Natural killer cell treated with Interleukin-12 subunit alpha and Interleukin-12 subunit beta and Interleukin-15 and Interleukin-18, amount 100 ng/mL, for 72 hours (primary cell): ENCODE data around the gene SEMA7A. TPM values are rescaled to one million over a fixed set of nuclear protein-coding genes. Genes with fewer than 3 reads are reported as not detected.

ENCODE experiments used
- ATAC-seq, 2 donors: fragments of 150-1000 bp; cut with Tn5 transposase in 1 of 2; sonication (Bioruptor Pico), chemical (Tn5 transposase) in 1 of 2; 2 replicates each; pipeline ENCODE4 v1.10.0; 2021
- DNase-seq: peaks from one replicate; pipeline ENCODE4 v3.0.0; 2022; ENCODE audit warnings: low spot score
- H3K27ac Mint-ChIP-seq, 2 donors: 1 replicate in 1 of 2; 2 replicates in 1 of 2; pipeline ENCODE4 v1.8.0; 2022; ENCODE audit warnings: mixed read lengths in 2 of 2, mild to moderate bottlenecking in 1 of 2, moderate library complexity in 1 of 2
- H3K27me3 Mint-ChIP-seq, 2 donors: 1 replicate in 1 of 2; 2 replicates in 1 of 2; pipeline ENCODE4 v1.8.0; 2022; ENCODE audit warnings: mixed read lengths in 2 of 2
- H3K36me3 Mint-ChIP-seq: one replicate; pipeline ENCODE4 v1.8.0; 2022; ENCODE audit warnings: mixed read lengths
- H3K4me1 Mint-ChIP-seq, 2 donors: 1 replicate in 1 of 2; 2 replicates in 1 of 2; pipeline ENCODE4 v1.8.0; 2022; ENCODE audit warnings: low read depth in 2 of 2, mixed read lengths in 2 of 2, mild to moderate bottlenecking in 1 of 2
- H3K4me3 Mint-ChIP-seq: one replicate; pipeline ENCODE4 v1.8.0; 2022; ENCODE audit warnings: mixed read lengths
- H3K9me3 Mint-ChIP-seq: 2 replicates; pipeline ENCODE4 v1.8.0; 2022; ENCODE audit warnings: mixed read lengths
- total RNA-seq, 2 donors: library from RNA; stranded (reverse); gene quantifications; one replicate each; pipeline ENCODE4 v1.2.3, GENCODE V29; 2022

The SEMA7A gene
- total RNA-seq, 2 donors from 2014 or later, result 32.1 to 40.8 TPM

DNA sequence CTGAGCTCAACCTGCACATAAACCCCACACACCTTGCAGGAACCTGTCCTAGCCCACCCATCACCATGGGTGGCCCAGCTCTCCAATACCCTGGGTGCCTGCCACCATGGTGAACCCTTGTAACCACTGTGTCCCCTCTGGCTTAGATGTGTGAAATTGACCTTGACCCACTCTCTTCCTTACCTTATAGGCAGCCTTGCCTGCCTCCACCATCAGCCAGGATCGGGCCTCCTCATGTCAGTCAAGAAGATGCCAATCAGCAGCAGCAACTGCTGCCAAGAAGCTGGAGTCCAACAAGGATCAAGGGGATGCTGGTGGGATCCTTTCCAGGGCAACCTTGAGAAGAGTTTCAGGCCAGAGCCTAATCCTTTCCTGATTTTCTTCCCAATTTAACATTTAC is 57.5 kb downstream of the SEMA7A start:
- H3K4me1 Mint-ChIP-seq, result peaks cover 14 to 20% of the 10 kb centered on the region in 2 donors
- H3K27ac Mint-ChIP-seq, result peak overlapping the region in 1 of 2 donors; percentile 28
- H3K27me3 Mint-ChIP-seq, result peaks cover 3 to 7% of the 10 kb centered on the region in 2 donors
- DNase-seq, result peak; percentile 6
- H3K4me3 Mint-ChIP-seq, result no peak overlapping the region
- H3K9me3 Mint-ChIP-seq, result no peaks in the 10 kb centered on the region
- ATAC-seq, result no peak
- no peaks in the 10 kb centered on the region for H3K36me3 Mint-ChIP-seq

DNA sequence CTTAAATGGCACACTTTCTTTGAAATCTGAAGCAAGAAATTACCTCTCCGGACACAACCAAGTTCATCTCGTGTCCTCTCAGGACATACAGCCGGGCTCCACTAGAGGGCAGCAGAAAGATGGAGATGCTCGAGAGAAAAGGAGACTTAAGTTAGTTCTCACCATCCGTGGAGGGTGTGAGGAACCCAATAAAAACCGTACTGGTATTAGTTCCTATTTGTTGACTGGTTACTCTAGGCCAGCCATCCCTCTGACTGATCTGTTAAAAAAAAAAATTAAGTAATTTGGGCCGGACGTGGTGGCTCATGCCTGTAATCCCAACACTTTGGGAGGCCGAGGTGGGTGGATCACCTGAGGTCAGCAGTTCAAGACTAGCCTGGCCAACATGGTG is 58.5 kb downstream of the SEMA7A start:
- peak; percentile 87 for DNase-seq
- no peaks in the 10 kb centered on the region for H3K36me3 Mint-ChIP-seq
- peak overlapping the region in 1 of 2 donors; percentile 28 for H3K27ac Mint-ChIP-seq
- peaks cover 14 to 20% of the 10 kb centered on the region in 2 donors for H3K4me1 Mint-ChIP-seq
- peak overlapping the region; percentile 83 for H3K4me3 Mint-ChIP-seq
- H3K9me3 Mint-ChIP-seq, result no peaks in the 10 kb centered on the region
- H3K27me3 Mint-ChIP-seq, result peaks cover 4 to 10% of the 10 kb centered on the region in 2 donors
- peak; percentile 39 to 50 for ATAC-seq

DNA sequence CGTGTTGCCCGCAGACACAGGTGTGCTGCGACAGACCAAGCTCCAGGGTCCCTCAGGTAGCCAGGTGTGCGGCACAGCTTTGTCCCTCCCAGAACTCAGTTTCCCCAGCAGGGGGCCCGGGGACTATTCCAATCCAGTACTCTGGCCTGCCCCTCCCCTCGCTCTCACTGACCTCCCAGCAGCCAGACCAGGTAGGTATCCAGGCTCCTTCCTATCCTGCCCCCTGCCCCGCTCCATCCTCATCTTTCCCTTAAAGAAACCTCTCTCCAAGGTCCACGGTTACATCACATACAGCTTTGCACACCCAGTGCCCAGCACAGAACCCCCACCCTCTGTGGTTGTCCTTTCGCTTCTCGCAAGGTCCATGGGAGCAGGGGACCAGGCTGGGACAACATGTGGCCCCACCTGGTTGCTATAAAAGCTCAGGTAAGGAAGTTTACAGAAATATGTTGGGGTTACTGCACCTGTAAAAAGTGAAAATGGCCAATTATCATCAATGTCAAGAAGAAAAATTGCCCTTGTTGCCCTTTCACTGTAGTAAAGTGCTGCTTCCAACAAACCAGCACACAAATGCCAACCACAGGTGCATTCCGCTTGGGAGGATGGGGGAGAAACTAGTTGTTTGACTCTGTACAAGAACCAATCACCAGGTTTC is 59.0 kb downstream of the SEMA7A start:
- peak overlapping the region in 1 of 2 donors; percentile 28 for H3K27ac Mint-ChIP-seq
- DNase-seq (no peak), ATAC-seq (no peak)
- H3K27me3 Mint-ChIP-seq, result peaks cover 6 to 15% of the 10 kb centered on the region in 2 donors
- no peaks in the 10 kb centered on the region for H3K9me3 Mint-ChIP-seq
- H3K36me3 Mint-ChIP-seq, result no peaks in the 10 kb centered on the region
- H3K4me1 Mint-ChIP-seq, result peaks cover 14 to 20% of the 10 kb centered on the region in 2 donors
- peak overlapping the region; percentile 83 for H3K4me3 Mint-ChIP-seq

DNA sequence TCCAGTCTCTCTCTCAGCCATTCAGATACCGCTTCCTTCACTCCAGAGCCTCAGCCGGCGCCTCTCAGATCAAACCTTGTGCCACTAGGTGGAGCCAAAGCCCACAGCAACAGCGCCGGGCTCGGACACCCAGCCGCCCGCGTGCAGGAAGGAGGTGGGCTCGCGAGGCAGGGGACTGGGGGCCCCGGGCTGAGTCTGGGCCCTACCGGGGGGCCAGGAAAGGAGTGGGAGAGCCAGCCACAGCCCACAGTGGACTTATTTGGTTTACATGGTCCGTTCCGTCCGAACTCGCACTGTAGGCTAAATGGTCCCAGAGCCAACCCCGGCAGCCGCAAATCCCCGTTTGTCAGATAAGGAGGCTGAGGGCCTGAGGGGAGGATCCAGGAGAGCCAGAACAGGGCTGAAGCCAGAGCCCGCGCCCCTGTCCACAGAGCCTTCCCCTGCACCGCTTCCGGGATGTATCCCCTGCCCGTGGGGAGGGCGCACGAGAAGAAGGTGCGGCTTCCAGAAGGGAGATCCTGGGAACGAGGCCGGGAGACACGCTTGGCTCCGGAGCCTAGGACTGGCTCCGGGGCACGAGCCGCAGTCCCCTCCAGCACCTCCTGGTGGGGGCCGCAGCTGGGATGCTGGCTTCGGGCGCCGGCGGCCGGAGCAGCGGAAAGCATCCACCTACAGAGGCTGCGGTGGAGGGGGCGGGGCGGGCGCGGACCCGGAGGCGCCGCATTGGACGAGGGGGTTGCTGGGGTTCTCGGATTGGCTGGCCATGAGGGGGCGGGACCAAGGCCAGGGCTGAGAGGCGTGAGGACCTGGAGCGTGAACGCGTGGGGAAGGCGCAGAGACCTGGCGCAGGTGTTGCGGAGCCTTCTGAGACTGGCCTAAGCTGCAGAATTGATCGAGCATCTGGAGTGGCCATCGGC is 59.8 kb downstream of the SEMA7A start:
- ATAC-seq, result peak; percentile 98
- peaks cover 14 to 20% of the 10 kb centered on the region in 2 donors for H3K4me1 Mint-ChIP-seq
- no peaks in the 10 kb centered on the region for H3K9me3 Mint-ChIP-seq
- peak overlapping the region; percentile 83 for H3K4me3 Mint-ChIP-seq
- peak overlapping the region in 1 of 2 donors; percentile 54 for H3K27ac Mint-ChIP-seq
- no peaks in the 10 kb centered on the region for H3K36me3 Mint-ChIP-seq
- DNase-seq, result peak; percentile 94
- H3K27me3 Mint-ChIP-seq, result peaks cover 6 to 15% of the 10 kb centered on the region in 2 donors

DNA sequence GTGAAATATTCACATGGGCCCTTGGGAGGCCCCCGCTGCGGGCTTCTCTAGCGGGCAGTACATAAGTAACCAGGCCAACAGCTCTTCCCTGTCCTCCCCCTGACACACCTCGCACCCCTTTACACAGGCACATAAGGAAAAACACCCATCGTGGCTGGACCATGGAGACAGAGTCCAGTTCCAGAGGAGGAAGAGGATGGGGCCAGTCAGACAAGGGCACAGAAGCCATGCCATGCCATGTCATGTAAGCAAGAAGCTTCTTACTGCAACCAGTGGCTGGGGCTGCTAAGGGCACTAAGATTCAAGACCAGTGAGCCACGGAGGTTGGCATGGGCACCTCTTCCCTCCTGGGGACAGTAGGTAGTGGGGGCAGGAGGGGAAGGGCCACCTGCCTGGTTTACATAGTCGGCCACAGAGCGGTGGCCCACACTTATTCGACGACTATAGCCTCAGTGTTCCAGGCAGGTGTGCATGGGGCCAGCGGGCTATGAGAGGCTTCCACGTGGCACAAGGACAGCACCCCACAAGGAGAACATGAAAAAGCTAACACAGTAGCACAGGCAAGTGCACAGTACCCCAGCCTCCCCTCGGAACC is 60.6 kb downstream of the SEMA7A start:
- H3K27me3 Mint-ChIP-seq, result peaks cover 6 to 15% of the 10 kb centered on the region in 2 donors
- peak overlapping the region in 1 of 2 donors; percentile 54 for H3K27ac Mint-ChIP-seq
- peak overlapping the region; percentile 83 for H3K4me3 Mint-ChIP-seq
- ATAC-seq (no peak), DNase-seq (peak; percentile 22)
- no peaks in the 10 kb centered on the region for H3K9me3 Mint-ChIP-seq
- no peaks in the 10 kb centered on the region for H3K36me3 Mint-ChIP-seq
- H3K4me1 Mint-ChIP-seq, result peaks cover 14 to 20% of the 10 kb centered on the region in 2 donors

DNA sequence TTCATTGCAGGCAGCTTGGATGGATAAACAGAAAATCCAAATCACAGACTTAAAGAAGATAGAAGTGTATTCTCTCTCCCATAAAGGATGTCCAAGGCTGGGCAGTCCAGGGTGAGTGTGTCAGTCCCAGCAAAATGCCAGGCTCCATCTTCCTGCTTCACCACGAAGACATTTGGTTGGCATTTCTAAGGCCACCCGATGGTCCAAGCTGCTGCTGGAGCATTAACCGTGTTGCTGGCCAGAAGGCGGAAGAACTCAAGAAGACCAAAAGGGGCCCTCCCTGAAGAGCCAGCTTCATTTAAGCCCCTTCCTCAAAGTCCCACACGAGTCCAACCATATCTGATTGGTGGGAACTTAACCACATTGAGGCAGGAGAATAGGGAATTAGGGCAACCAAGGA is 63.3 kb downstream of the SEMA7A start:
- DNase-seq (no peak), ATAC-seq (no peak)
- H3K27me3 Mint-ChIP-seq, result peaks cover 7 to 15% of the 10 kb centered on the region in 2 donors
- no peak overlapping the region for H3K4me3 Mint-ChIP-seq
- H3K27ac Mint-ChIP-seq, result no peak overlapping the region
- H3K36me3 Mint-ChIP-seq, result no peaks in the 10 kb centered on the region
- no peaks in the 10 kb centered on the region for H3K9me3 Mint-ChIP-seq
- peaks cover 14 to 18% of the 10 kb centered on the region in 2 donors for H3K4me1 Mint-ChIP-seq

DNA sequence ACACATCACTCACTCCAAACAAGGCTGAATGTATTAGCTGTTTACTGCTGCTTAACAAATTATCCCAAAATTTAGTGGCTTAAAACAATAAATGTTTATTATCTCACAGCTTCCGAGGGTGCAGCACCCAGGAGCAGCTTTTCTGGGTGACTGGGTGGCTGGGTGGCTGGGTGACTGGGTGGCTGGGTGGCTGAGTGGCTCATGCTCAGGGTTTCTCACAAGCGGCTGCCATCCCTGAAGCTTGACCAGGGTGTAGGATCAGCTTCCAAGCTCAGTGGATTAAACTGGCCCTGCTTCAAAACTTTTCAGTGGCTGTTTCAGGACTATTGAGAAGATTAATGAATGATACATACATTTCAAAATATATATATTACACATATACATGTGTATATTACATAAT is 64.0 kb downstream of the SEMA7A start:
- no peaks in the 10 kb centered on the region for H3K36me3 Mint-ChIP-seq
- no peak overlapping the region for H3K27ac Mint-ChIP-seq
- no peak overlapping the region for H3K4me3 Mint-ChIP-seq
- ATAC-seq (no peak), DNase-seq (peak; percentile 31)
- H3K27me3 Mint-ChIP-seq, result peaks cover 10 to 15% of the 10 kb centered on the region in 2 donors
- H3K9me3 Mint-ChIP-seq, result no peaks in the 10 kb centered on the region
- H3K4me1 Mint-ChIP-seq, result peaks cover 9 to 11% of the 10 kb centered on the region in 2 donors

DNA sequence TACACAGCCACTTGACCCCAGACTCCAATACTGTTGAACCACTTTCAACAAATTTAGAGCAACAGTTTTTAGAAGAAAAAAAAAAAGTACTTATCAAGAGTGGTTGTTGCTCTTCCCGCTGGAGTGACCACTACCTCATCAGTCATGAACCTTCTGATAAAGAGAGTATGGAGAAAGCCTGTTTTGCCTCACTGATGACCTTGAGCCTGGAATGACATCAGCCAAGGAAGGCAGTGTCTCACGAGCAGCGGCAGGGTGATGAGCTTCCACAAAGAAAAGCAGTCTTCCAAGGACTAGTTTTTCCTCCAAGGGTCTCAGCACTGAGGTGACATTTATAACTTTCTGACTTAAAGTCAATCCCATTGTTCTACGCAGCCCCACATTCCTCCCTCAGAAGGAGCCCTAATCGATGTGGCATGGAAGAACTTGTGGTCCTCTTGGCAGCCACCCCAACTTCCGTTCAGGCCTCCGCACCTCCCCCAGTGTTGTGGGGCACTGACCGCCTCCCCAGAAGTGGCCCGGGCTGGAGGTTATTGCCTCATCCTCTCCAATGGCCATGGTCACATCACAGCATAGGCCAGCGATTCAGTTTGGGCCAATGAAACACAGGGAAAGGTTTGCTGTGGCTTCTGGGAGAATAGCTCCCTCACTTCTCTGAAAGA is 64.5 kb downstream of the SEMA7A start:
- ATAC-seq (no peak), DNase-seq (peak; percentile 38)
- Mint-ChIP-seq H3K27ac (no peak overlapping the region), H3K36me3 (no peaks in the 10 kb centered on the region), H3K4me3 (peak overlapping the region; percentile 11), H3K4me1 (peaks cover 4 to 8% of the 10 kb centered on the region in 2 donors), H3K27me3 (peaks cover 14 to 15% of the 10 kb centered on the region in 2 donors), H3K9me3 (no peaks in the 10 kb centered on the region)

DNA sequence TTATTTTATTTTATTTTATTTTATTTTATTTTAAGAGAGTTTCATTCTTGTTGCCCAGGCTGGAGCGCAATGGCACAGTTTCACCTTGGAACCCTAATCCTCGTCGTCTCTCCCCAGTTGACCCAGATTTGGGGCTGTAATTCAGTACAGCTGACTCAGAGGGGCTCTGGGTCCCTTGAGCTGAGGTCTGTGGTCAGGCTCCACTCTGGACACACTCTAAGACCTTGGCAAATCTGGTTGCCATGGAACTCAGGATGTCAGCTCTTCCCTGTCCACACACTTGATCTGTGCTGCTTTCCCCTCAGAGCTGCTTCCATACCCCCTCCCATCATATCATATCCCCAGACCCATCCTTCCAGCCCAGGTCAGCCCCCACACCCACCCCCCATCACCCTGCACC is 65.6 kb downstream of the SEMA7A start:
- Mint-ChIP-seq H3K27ac (no peak overlapping the region), H3K4me3 (no peak overlapping the region), H3K9me3 (no peaks in the 10 kb centered on the region), H3K4me1 (peaks cover 0 to 1% of the 10 kb centered on the region in 2 donors), H3K27me3 (peaks cover 14 to 15% of the 10 kb centered on the region in 2 donors), H3K36me3 (no peaks in the 10 kb centered on the region)
- no peak for ATAC-seq
- DNase-seq, result peak; percentile 29

DNA sequence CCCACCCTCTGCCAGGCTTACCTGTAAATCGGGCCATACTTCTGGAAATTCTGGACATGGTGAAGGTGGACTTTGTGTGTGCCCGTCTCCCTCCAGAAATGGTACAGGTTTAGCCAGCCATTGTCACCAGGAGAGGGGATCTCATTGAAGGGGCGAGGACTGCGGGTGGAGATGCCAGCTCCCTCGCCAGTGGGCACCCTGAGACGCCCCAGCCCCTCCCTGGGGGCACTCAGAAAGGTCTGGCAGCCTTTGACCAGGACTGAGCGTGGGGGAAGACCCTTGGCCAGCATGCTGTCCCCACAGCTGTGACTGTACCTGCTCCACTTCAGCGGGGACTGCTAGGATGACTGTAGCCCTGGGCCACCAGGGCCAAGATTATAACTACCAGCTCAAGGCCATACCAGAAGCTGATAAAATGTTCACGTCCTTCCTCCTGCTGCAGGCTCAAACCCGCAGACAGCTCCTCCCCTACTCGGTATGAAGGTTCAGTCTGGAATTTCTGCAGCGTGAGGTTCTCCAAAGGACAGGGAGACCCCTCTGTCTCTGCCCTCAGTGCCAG is 66.4 kb downstream of the SEMA7A start, which contains the start of gene CYP11A1:
CYP11A1 (minus strand) TSS at position 351 of the 559 bp plus-strand sequence; CDS start at position 290, 61 bp downstream.
- ATAC-seq, result no peak
- H3K27ac Mint-ChIP-seq, result no peak within 1 kb of the TSS

DNA sequence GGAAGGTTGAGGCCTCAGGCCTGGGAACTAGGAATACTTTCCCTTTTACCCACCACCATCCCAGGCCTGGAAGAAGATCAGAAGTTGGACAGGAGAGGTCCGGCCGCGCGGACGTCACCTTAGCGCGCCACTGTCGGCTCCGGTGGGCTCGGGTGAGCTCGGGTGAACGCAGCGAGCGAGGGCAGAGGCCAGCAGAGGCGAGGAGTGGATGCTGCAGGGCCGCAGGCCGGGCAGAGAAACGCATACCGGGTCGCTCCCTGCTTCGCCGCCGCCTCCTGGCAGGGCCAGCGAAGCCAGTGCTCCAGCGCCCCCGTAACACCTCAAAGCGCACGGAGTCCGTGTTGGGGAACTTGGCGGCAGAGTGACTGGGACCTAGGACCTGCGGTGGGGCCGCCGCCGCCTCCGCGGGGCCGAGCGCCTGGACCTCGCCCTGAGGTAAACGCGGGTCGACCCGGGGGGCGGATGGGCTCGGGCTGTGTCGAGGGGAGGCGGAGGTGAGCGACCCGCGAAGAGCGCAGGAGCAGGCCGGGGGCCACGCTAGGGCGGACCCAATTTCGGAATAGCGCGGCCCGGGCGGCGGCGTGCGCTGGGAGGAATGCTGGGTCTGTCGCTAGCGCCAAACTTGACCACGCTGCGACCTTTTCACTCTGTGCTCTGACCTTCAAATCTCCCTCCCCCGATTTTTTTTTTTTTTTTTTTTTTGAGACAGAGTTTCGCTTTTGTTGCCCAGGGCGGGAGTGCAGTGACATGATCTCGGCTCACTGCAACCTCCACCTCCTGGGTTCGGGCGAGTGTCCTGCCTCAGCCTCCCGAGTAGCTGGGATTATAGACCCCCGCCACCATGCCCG is 67.9 kb downstream of the SEMA7A start:
- Mint-ChIP-seq H3K27me3 (peaks cover 8 to 11% of the 10 kb centered on the region in 2 donors), H3K9me3 (no peaks in the 10 kb centered on the region), H3K27ac (peak overlapping the region in 1 of 2 donors; percentile 39), H3K36me3 (no peaks in the 10 kb centered on the region), H3K4me1 (no peaks in the 10 kb centered on the region), H3K4me3 (peak overlapping the region; percentile 61)
- DNase-seq (no peak), ATAC-seq (peak; percentile 66 to 69)

More for the DNA sequence above, 66.4 kb downstream of the SEMA7A start, which contains the start of gene CYP11A1:
- Mint-ChIP-seq H3K9me3 (no peaks in the 10 kb centered on the region), H3K36me3 (no peaks in the 10 kb centered on the region), H3K4me3 (no peak within 1 kb of the TSS), H3K27me3 (peaks cover 14 to 15% of the 10 kb centered on the region in 2 donors), H3K4me1 (no peaks in the 10 kb centered on the region)
- peak; percentile 20 for DNase-seq

DNA sequence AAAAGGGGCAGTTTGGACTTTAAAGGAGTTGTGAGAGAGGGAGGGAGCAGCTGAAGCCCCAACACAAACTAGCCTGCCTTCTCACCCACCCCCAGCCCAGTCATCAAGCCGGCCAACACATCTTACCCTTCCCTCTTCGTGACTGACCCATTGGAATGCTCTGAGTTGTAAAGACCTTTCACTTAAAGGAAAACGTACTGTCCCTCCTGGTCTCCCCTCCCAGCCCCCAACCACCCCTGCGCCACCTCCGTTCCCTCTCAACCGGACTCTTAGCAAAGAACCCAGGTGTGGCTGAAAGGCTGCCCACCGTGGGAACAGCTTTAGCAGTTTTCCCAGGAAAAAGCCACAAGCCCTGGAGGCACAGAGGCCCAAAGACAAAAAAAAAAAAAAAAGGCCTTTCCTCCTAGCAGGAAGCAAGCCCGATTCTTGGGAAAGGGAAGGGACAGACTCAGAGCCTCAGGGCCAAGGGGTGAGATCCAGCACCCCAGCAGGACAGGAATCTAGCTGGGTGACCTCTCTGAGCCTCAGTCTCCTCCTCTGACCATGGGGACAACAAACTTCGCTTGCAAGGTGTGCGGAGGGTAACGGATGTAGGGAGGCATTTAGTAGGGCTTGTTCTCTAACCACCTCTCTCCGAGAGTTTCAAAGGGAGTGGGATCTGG is 68.7 kb downstream of the SEMA7A start:
- no peaks in the 10 kb centered on the region for H3K4me1 Mint-ChIP-seq

More for the DNA sequence above, 68.7 kb downstream of the SEMA7A start:
- H3K9me3 Mint-ChIP-seq, result no peaks in the 10 kb centered on the region
- ATAC-seq (no peak), DNase-seq (no peak)
- H3K4me3 Mint-ChIP-seq, result peak overlapping the region; percentile 61
- no peaks in the 10 kb centered on the region for H3K36me3 Mint-ChIP-seq
- peak overlapping the region in 1 of 2 donors; percentile 39 for H3K27ac Mint-ChIP-seq
- H3K27me3 Mint-ChIP-seq, result peaks cover 2 to 8% of the 10 kb centered on the region in 2 donors
